Measurements from ENCODE around the gene CDH3. TPM values are rescaled to one million over a fixed set of nuclear protein-coding genes. Genes with fewer than 3 reads are reported as not detected.

CDH3 gene
- 0.81 TPM for total RNA-seq

DNA sequence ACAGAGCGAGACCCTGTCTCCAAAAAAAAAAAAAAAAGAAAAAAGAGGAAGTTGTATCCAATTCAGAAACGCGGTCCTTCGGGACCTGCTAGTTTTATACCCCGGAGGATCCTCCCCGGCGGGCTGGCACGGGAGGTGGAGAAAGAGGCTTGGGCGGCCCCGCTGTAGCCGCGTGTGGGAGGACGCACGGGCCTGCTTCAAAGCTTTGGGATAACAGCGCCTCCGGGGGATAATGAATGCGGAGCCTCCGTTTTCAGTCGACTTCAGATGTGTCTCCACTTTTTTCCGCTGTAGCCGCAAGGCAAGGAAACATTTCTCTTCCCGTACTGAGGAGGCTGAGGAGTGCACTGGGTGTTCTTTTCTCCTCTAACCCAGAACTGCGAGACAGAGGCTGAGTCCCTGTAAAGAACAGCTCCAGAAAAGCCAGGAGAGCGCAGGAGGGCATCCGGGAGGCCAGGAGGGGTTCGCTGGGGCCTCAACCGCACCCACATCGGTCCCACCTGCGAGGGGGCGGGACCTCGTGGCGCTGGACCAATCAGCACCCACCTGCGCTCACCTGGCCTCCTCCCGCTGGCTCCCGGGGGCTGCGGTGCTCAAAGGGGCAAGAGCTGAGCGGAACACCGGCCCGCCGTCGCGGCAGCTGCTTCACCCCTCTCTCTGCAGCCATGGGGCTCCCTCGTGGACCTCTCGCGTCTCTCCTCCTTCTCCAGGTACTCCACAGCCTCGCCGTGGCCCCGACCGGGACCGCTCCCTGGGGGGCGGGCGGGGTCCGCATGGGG, at the start of gene CDH3:
Gene CDH3 (plus strand): TSS at position 596 of the 779 bp plus-strand sequence. CDS start 70 bp downstream, at position 666.
- peak; percentile 14 for DNase-seq (ENCODE audit: low spot score)

DNA sequence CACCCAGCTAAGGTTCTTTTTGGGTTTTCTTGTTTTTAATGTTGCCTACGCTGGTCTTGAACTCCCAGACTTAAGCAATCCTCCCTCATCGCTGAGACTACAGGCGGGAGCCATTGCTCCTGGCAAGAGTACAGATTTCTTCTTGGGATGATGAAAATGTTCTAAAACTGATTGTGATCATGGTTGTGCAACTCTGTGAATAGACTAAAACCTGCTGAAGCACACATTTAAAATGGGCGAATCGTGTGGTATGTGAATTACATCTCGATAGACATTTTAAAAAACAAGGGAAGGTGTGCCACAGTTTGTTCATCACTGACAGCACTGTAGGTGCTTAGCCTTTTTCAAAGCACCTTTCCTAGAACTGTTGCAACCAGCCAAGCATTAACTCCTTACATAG, 48.8 kb upstream of the CDH3 start:
- DNase-seq (ENCODE audit: low spot score): no peak

DNA sequence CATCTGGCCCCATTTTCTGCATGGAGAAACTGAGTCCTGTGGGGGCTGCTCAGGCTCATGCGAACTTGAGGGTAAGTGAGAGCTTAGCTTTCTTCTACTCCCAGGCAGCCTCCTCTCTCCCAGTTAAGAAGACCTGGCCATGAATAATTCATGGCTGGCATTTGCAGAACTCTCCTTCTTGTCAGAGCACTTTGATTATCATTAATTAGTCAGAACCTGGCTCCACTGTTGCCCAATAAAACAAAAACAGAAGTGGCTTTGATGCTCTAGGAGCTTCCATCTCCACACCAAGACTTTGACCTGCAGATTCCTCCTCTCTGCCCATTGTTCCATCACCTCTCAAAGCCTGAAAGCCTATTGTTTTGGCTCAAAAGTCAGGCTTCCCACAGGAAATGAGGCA, 45.5 kb upstream of the CDH3 start:
- DNase-seq (ENCODE audit: low spot score): no peak

- no peak for DNase-seq (ENCODE audit: low spot score)
Measured at GRCh38 chr16:68605746-68606145, 39.4 kb upstream of the CDH3 start.

DNA sequence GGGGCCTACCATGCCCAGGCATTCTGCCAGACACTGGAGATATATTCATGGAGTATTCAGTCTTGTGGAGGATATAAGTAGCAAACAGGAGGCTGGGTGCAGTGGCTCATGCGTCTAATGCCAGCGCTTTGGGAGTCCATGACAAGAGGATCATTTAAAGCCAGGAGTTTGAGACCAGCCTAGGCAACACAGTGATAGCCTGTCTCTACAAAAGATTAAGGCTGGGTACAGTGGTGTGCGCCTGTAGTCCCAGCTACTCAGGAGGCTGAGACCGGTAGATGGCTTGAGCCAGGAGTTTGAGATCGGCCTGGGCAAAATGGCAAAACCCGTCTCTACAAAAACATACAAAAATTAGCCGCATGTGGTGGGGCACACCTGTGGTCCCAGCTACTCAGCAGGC, 37.7 kb upstream of the CDH3 start:
- no peak for DNase-seq (ENCODE audit: low spot score)

GRCh38 chr16:68608330-68608729, 36.8 kb upstream of the CDH3 start:
- no peak for DNase-seq (ENCODE audit: low spot score)

DNA sequence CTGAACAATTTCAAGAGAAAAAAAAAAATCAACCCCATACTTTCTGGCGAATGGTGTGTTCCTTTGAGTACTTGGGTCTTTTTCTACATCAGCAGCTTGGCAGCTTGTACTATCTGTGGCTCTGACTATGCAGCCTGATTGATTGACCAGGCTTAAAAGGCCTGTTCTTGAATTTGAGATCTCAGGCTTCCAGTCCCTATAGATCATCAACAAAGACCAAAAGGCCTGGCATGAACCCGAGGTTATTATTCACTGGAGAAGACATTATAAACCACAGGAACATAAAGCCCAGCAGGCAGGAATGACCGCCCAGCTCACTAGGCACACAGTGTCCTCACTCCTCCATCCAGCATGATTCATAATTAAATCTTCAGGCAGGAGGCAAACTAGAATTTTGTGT, 32.1 kb upstream of the CDH3 start:
- DNase-seq (ENCODE audit: low spot score): no peak

DNA sequence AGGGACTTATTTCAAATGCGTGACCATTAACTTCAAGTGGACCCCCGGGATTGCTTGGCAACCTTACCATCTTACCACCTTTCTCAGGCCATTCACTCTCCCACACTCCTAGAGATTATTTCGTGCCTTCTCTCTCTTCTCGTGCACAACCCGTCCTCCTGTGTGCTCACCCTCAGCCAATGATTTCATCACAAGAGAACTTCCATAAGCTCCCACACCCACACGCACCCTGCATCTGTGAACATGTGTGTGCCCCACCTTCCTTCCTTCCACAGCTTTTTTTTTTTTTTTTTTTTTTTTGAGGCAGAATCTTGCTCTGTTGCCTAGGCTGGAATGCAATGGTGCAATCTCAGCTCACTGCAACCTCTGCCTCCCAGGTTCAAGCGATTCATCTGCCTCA, 27.4 kb upstream of the CDH3 start:
- DNase-seq (ENCODE audit: low spot score): no peak

DNA sequence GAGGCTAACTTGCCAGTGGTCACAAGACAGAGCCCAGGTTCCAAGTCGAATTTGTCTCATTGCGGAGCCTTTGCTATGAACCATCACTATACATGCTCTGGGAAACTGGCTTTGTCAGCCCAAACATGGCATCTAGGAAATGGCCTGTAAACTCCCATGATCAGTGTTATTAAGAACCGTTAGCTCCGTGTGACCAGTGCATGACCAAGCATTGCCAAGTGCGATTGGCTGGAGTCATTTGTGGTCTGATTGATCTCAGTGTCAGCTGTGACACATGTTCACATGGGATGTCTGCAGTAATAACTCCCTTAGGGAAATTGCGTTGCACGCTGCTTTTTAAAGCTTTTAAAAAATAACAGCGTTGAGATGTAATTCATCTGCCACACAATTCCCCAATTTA, 18.6 kb upstream of the CDH3 start:
- no peak for DNase-seq (ENCODE audit: low spot score)

DNA sequence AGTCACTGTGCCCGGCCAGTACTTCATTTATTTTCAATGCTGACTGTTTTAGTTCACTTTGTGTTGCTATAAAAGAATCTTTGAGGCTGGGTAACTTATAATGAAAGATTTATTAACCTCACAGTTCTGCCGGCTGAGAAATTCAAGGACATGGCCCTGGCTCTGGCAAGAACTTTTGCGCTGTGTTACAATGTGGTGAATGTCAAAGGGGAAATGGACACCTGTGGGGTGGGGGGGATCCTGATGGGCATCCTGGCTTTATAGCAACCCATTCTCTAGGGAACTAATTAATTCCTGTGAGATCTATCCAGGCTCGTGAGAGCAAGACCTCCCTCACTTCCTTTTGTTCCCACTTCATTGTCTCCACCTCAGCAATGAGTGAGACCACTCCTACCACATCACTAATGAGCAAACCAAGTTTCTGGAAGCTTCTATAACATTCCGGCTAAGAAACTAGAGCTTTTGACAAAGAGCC, 17.1 kb upstream of the CDH3 start:
- DNase-seq (ENCODE audit: low spot score): no peak

DNA sequence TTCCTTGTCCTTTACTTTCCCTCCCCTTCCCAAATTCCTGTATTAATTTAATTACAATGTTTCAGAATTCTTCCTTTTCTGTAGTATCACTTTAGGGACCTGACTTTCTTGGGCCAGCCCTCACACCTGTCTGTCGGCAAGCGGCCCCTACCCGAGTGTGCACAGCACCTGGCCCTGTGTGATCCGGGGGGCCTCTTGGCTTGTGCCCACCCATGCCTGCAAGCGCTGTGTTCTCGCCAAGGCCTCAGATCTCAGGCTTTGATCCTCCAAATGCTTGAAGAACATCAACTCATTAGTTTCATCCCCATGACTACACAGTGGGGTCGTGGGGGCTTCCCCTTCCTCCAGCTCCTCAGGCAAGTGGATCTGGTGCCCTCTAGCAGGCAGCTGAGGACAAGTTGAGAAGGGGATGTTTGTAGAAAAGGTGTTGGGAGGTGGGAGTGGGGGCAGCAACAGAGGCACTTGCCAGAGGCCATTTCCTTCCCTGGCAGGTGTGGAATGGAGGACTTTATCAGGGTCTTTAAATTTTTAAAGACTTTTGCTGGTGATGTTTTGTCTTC, 15.7 kb upstream of the CDH3 start:
- DNase-seq (ENCODE audit: low spot score): no peak

DNA sequence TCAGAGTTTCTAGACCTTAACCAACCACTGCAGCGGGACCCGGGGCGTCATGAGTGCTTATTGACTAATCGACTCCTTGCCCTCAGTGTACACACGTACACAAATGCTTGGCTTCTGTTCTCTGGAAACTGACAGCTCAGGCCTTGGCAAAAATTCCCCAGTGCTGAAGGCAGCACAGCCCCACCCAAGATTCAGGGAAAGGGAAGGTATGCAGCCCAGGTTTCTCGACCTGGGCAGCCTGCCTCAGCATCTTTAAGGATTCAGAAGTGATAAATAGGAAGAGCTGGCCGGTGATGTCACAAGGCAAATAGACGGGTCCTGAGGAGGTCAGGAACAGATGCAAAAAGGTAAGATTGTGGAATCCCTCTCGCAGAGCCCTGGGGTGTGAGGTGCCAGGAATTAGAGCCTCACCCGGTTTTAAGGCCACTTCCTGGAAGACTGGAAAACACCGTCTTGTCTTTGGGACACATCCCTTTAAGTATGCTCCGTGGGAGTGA, 9.0 kb upstream of the CDH3 start:
- DNase-seq (ENCODE audit: low spot score): peak; percentile 20

GRCh38 chr16:68636818-68637217, 8.3 kb upstream of the CDH3 start:
- no peak for DNase-seq (ENCODE audit: low spot score)

DNA sequence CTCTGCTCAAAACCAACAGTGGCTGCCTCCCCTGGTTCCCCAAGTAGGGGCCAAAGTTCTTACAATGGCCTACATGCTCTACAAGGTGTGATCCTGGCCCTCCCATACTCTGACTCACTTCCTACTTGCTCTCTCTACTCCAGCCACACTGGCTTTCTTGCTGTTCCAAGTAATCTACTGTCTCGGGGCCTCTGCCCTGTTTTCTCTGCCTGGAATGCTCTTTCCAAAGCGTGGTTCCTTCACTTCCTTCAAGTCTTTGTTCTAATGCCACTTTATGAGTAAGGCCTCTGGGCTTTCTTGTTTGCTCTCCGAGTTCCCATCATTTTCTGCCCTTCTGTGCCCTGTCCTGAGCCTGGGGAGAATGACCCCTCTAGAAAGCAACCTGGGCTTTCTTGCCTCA, 4.1 kb upstream of the CDH3 start:
- DNase-seq (ENCODE audit: low spot score): no peak

- DNase-seq (ENCODE audit: low spot score): no peak
Measured at GRCh38 chr16:68642047-68642435, 3.1 kb upstream of the CDH3 start.

GRCh38 chr16:68642436-68643101, 2.5 kb upstream of the CDH3 start:
- DNase-seq (ENCODE audit: low spot score): no peak

GRCh38 chr16:68643227-68643626, 1.9 kb upstream of the CDH3 start:
- no peak for DNase-seq (ENCODE audit: low spot score)

DNA sequence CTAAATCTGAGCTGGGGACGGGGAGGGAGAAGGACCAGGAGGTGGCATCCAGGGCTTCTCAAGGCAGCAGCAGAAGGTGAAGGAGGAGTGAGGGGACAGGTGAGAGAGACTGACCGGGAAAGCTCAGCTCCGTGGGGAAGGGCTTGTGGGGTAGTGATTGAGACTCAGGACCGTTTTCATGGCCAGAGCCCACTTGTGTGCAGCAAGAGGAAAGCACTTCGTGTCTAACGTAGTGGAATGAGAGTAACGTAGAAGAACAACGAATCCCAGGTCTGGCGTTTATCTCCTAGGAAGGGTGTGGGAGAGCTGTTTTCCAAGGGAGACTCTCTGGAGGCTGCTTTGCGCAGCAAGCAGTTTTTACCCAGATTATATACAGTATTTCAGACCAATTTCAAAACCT, 1.3 kb upstream of the CDH3 start:
- DNase-seq (ENCODE audit: low spot score): no peak

DNA sequence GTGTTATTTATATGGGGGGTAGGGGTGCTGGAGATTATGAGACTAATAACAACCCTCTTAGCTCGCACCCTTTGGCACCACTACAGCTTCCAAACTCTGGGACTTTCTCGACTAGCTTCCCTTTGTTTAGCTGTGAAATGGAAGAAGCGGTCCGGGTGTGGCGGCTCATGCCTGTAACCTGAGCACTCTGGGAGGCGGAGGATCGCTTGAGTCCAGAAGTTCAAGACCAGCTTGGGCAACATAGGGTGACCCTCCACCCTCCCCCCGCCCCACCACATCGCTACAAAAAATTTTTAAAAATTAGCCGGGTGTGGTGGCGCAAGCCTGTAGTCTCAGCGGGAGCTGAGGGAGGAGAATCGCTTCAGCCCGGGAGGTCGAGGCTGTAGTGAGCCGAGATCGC, 814 bp upstream of the CDH3 start:
- DNase-seq (ENCODE audit: low spot score): no peak

DNA sequence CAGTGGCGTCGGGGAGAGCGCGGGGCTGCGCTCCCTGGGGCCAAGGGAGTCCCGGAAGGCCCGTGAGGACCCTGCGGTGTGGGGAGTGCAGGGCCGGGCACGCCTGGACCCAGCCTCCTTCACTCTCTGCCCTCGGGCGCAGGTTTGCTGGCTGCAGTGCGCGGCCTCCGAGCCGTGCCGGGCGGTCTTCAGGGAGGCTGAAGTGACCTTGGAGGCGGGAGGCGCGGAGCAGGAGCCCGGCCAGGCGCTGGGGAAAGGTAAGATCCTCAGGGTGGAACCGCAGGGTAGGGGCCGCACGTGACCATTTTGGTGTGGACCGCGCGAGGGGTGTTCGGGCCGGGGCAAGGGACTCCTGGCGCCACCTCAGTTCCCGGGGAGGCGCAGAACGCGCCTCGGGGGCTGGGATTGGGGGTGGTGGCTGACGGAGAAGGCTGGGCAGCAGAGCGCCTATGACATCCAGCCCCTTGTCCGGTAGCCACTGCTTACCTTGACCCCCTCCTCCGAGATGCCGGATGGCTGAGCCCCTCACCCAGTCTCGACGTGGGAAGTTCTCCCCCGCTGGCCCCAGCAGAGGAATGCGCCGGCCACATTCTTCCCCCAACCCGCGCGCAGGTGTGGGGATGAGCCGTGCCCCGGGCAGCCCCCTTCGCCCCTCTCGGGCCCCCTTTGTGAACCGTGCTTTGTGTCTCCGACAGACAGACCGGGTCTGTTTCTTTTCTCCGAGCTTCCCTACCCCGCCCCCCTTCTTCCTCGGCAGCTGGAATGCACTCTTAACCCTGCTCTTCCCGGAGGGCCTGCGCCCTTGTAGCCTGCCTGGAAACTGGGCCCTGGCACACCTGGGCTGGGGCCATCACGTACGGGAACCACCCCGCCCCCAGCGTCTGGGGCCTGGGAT, 631 bp downstream of the CDH3 start:
- no peak for DNase-seq (ENCODE audit: low spot score)

DNA sequence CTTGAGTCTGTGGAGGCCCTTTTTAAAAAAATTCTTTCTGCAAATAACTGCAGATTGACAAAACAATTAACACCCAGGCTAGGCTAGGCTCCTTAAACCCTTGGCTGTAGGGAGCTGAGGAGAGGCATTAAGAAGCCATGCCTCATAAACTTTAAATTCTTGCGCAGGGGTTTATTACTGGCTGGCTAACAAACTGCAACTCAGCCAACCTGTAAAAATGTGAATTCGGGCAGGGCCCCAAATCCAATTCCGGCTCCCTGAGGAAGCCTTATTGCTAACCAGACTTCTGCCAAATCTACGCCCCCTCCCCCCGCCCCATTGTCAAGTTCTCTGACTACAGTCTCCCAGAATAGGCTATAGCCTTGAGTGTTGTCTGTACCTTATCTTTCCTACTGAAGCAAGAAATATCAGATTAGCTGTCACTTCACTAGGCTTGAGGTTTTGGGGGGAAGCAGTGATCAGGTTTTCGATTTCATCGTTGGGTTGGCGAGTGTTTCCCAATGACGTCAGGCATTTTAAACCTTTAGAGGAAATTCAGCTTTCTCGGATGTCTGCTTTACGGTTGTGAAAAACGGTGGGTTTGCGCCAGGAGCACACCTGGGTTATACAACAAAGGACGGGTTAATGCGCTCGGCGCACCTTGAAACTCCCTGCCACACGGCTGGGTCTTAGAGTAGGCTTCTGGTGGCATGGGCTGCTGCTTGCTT, 2.0 kb downstream of the CDH3 start:
- DNase-seq (ENCODE audit: low spot score): no peak

Data from mucosa of gallbladder (tissue), 1 donor.